Activated effector memory CD4-positive, alpha-beta T cell treated with anti-CD3 and anti-CD28 coated beads, Interleukin-2, amount 50 U/mL, for 16 hours (primary cell): ENCODE results near the gene HERC5.
"Not testable (repeated sequence)": the region's sequence is repeated elsewhere in the genome, so short reads cannot be mapped to it uniquely, and the experiment has no call there.

Source experiments
- DNase-seq: peaks from one replicate; pipeline ENCODE4 v3.0.0-alpha.2; 2020

HERC5 gene

GRCh38 chr4:88456670-88457306 is at the start of gene HERC5:
TSS of gene HERC5 (plus strand) at chr4:88457119. CDS start at chr4:88457270, 151 bp downstream.
- peak; percentile 96 for DNase-seq

- no peak for DNase-seq
These were observed 47.7 kb upstream of the HERC5 start for GRCh38 chr4:88409206-88409605.

GRCh38 chr4:88409789-88410188 is 47.1 kb upstream of the HERC5 start:
- no peak for DNase-seq

GRCh38 chr4:88411491-88412096 is 45.3 kb upstream of the HERC5 start:
- DNase-seq = no peak

- no peak for DNase-seq
These were observed 43.1 kb upstream of the HERC5 start for GRCh38 chr4:88413801-88414200.

GRCh38 chr4:88414755-88415154 is 42.2 kb upstream of the HERC5 start:
- DNase-seq = no peak

- DNase-seq = no peak
These were observed 40.9 kb upstream of the HERC5 start for GRCh38 chr4:88415982-88416381.

GRCh38 chr4:88418411-88418810 is 38.5 kb upstream of the HERC5 start:
- DNase-seq = no peak

GRCh38 chr4:88419874-88420273 is 37.0 kb upstream of the HERC5 start:
- no peak for DNase-seq

- no peak for DNase-seq
These were observed 36.1 kb upstream of the HERC5 start for GRCh38 chr4:88420844-88421243.

GRCh38 chr4:88422403-88422802 is 34.5 kb upstream of the HERC5 start:
- DNase-seq = no peak

GRCh38 chr4:88429401-88429800 is 27.5 kb upstream of the HERC5 start:
- no peak for DNase-seq

GRCh38 chr4:88435987-88436693 is 20.8 kb upstream of the HERC5 start:
- DNase-seq = no peak

GRCh38 chr4:88437873-88438272 is 19.0 kb upstream of the HERC5 start:
- not testable (repeated sequence) for DNase-seq

GRCh38 chr4:88439161-88439760 is 17.7 kb upstream of the HERC5 start:
- DNase-seq = no peak

GRCh38 chr4:88440146-88440545 is 16.8 kb upstream of the HERC5 start:
- no peak for DNase-seq

- no peak for DNase-seq
These were observed 15.2 kb upstream of the HERC5 start for GRCh38 chr4:88441696-88442095.

GRCh38 chr4:88442689-88443191 is 14.2 kb upstream of the HERC5 start:
- DNase-seq = no peak

GRCh38 chr4:88443486-88443885 is 13.4 kb upstream of the HERC5 start:
- DNase-seq = no peak

GRCh38 chr4:88445252-88445651 is 11.7 kb upstream of the HERC5 start:
- DNase-seq = no peak

- DNase-seq = no peak
These were observed 10.8 kb upstream of the HERC5 start for GRCh38 chr4:88446124-88446523.

- DNase-seq = no peak
These were observed 9.4 kb upstream of the HERC5 start for GRCh38 chr4:88447371-88448095.

GRCh38 chr4:88448211-88448765 is 8.6 kb upstream of the HERC5 start:
- not testable (repeated sequence) for DNase-seq
